HepG2 (cell line): ENCODE data around the gene SNX13. TPM values are rescaled to one million over a fixed set of nuclear protein-coding genes. Genes with fewer than 3 reads are reported as not detected.

ENCODE experiments used
- ATAC-seq: fragments of 200-7000 bp; cut with Tn5 transposase; 3 replicates; pipeline ENCODE4 v1.9.1; 2020; ENCODE audit warnings: mild to moderate bottlenecking, moderate library complexity
- BruUV-seq: library from RNA; stranded (reverse); fragments of 400-500 nt; replicated peaks from 2 replicates; lab custom pipeline; 2021; lab: Mats Ljungman, UMichigan
- CTCF ChIA-PET: fragments of 300-600 bp; formaldehyde crosslinking; extraction: SDS; loops from one replicate; lab custom pipeline; 2021; ENCODE audit warnings: low total read pairs, inconsistent platforms, low intra/inter-chr PET ratio; lab: Yijun Ruan, JAX
- POLR2A ChIA-PET: fragments of 350-600 bp; sonication (Branson Sonifier 250); formaldehyde crosslinking; loops from one replicate; lab custom pipeline; 2020; ENCODE audit warnings: antibody characterized with exemption, inconsistent platforms; lab: Yijun Ruan, JAX
- DNase-seq: peaks from one replicate; pipeline ENCODE4 v3.0.0-alpha.2; 2015; ENCODE audit warnings: low spot score
- FAIRE-seq: peaks from 3 replicates; lab custom pipeline; 2011; peaks lifted over from hg19 to GRCh38; lab: Jason Lieb, UNC
- H2AFZ ChIP-seq: one replicate; pipeline ENCODE4 v1.6.1; 2011; ENCODE audit warnings: low read length, inconsistent platforms
- H3K27ac ChIP-seq: fragments of 300-600 bp; 3 replicates; pipeline ENCODE4 v1.8.0; 2011; ENCODE audit warnings: mixed run types, mild to moderate bottlenecking, mixed read lengths, low read length, inconsistent platforms; ENCODE audit not compliant: insufficient read depth; ENCODE audit errors: extremely low read length
- H3K27me3 ChIP-seq, 2 experiments: fragments of 200-600 bp in 1 of 2; 2 replicates in 1 of 2; 3 replicates in 1 of 2; pipeline versions ENCODE4 v1.6.0 to v1.8.0; 2011; ENCODE audit warnings: low read length in 2 of 2, mild to moderate bottlenecking in 2 of 2, moderate library complexity in 2 of 2, inconsistent platforms in 1 of 2; ENCODE audit not compliant: insufficient read depth in 2 of 2, control insufficient read depth in 1 of 2
- H3K36me3 ChIP-seq, 2 experiments: fragments of 200-600 bp in 1 of 2; replicated peaks in 1 of 2; 2 replicates in 1 of 2; 3 replicates in 1 of 2; pipeline versions ENCODE4 v1.5.1 to v1.8.0; 2011; ENCODE audit warnings: low read length in 2 of 2, inconsistent platforms in 1 of 2; ENCODE audit not compliant: insufficient read depth in 2 of 2, control insufficient read depth in 1 of 2
- H3K4me1 ChIP-seq: 2 replicates; pipeline ENCODE4 v1.5.1; 2012; ENCODE audit warnings: low read length, inconsistent platforms; ENCODE audit not compliant: insufficient read depth
- H3K4me2 ChIP-seq: 2 replicates; pipeline ENCODE4 v1.6.0; 2011; ENCODE audit warnings: low read depth, low read length, inconsistent platforms
- H3K4me3 ChIP-seq, 3 experiments: fragments of 200-600 bp in 1 of 3; sonication (generic), shearing (Covaris generic) in 1 of 3; replicated peaks in 1 of 3; 2 replicates each; pipeline ENCODE4 v1.5.1; 2011 to 2016; ENCODE audit warnings: low read length in 3 of 3, inconsistent platforms in 2 of 3, low read depth in 2 of 3, mild to moderate bottlenecking in 2 of 3, control low read depth in 1 of 3, mixed read lengths in 1 of 3; ENCODE audit not compliant: insufficient read depth in 1 of 3
- H3K79me2 ChIP-seq: one replicate; pipeline ENCODE4 v1.6.1; 2011; ENCODE audit warnings: low read length, inconsistent platforms; ENCODE audit not compliant: insufficient read depth
- H3K9ac ChIP-seq: 2 replicates; pipeline ENCODE4 v1.6.0; 2011; ENCODE audit warnings: mild to moderate bottlenecking, low read depth, low read length, inconsistent platforms; ENCODE audit not compliant: insufficient read depth
- H3K9me3 ChIP-seq: 2 replicates; pipeline ENCODE4 v1.5.1; 2012; ENCODE audit warnings: mild to moderate bottlenecking, low read length
- H4K20me1 ChIP-seq: 2 replicates; pipeline ENCODE4 v1.6.0; 2011; ENCODE audit warnings: inconsistent platforms, mild to moderate bottlenecking, low read length, moderate library complexity; ENCODE audit not compliant: insufficient read depth
- FOSL2 ChIP-seq: sonication (generic); formaldehyde crosslinking; IDR thresholded peaks from 2 replicates; pipeline ENCODE4 v1.4.0; 2020; ENCODE audit warnings: missing genetic modification reagents
- MAFK ChIP-seq, 2 experiments: IDR thresholded peaks in 1 of 2; conservative IDR thresholded peaks in 1 of 2; 2 replicates each; pipeline ENCODE4 v1.6.1; 2011; ENCODE audit warnings: improper control_type of control experiment in 2 of 2, low read length in 2 of 2
- RFXAP ChIP-seq: sonication (generic); formaldehyde crosslinking; IDR thresholded peaks from 2 replicates; pipeline ENCODE4 v1.4.0; 2020; ENCODE audit warnings: missing genetic modification reagents, borderline replicate concordance
- U2AF1 ChIP-seq: fragments of 200-400 bp; formaldehyde crosslinking; optimal IDR thresholded peaks from 2 replicates; pipeline ENCODE3; 2017; ENCODE audit warnings: mild to moderate bottlenecking, low read depth, low read length
- ZC3H4 ChIP-seq: sonication (generic); formaldehyde crosslinking; IDR thresholded peaks from 2 replicates; pipeline ENCODE4 v1.4.0; 2020; ENCODE audit warnings: missing genetic modification reagents, borderline replicate concordance
- ZNF3 ChIP-seq: IDR thresholded peaks from 2 replicates; pipeline ENCODE4 v1.7.0; 2017; ENCODE audit warnings: inconsistent platforms
- ZNF317 ChIP-seq: sonication (generic); formaldehyde crosslinking; IDR thresholded peaks from 2 replicates; pipeline ENCODE4 v1.5.0; 2020; ENCODE audit warnings: mild to moderate bottlenecking, missing genetic modification reagents
- ZNF556 ChIP-seq: sonication (generic); formaldehyde crosslinking; IDR thresholded peaks from 2 replicates; pipeline ENCODE4 v1.4.0; 2020; ENCODE audit warnings: mild to moderate bottlenecking, missing genetic modification reagents, borderline replicate concordance
- WGBS: methylation state at CpG from one replicate; pipeline ENCODE4 v1.1.6; 2017; ENCODE audit warnings: low lambda C conversion rate; 5-methylcytosine and 5-hydroxymethylcytosine counted together
- in situ Hi-C: cut with HindIII; loops from 2 replicates; pipeline ENCODE4 v1.10.0; 2017; ENCODE audit warnings: low pct_unique_long_range_greater_than_20kb; ENCODE audit not compliant: extremely low pct_ligation_motif_present
- intact Hi-C: fragments of 100-400 bp; cut with micrococcal nuclease; formaldehyde crosslinking; loops from one replicate; pipeline ENCODE4 v1.10.0; 2022; ENCODE audit not compliant: unreplicated experiment
- polyA plus RNA-seq, 8 experiments: library from polyadenylated mRNA; depleted of rRNA in 3 of 8; stranded (reverse) in 7 of 8; unstranded in 1 of 8; fragments of >200 nt; fragmentation: Illumina TruSeq in 4 of 8; extraction: Trizol in 4 of 8; gene quantifications; 2 replicates each; pipeline versions ENCODE4 v1.2.1 to v1.2.3, GENCODE V29; 2011 to 2016; ENCODE audit warnings: low read depth in 4 of 8, missing spikeins in 1 of 8, mixed read lengths in 1 of 8; ENCODE audit not compliant: insufficient read depth in 1 of 8
- total RNA-seq, 5 experiments: library from RNA; depleted of rRNA; stranded (reverse); fragments of >200 nt; fragmentation: Illumina TruSeq; extraction: Trizol; gene quantifications; 2 replicates each; pipeline ENCODE4 v1.2.3, GENCODE V29; 2016; ENCODE audit warnings: low read depth in 1 of 5
- TF ChIP-seq, protein P1 (sequence below): sonication (generic); formaldehyde crosslinking; IDR thresholded peaks from 2 replicates; pipeline ENCODE4 v1.4.0; 2020; ENCODE audit warnings: missing genetic modification reagents, borderline replicate concordance
- TF ChIP-seq, protein P2 (sequence below): sonication (generic); formaldehyde crosslinking; IDR thresholded peaks from 2 replicates; pipeline ENCODE4 v1.4.0; 2020; ENCODE audit warnings: missing genetic modification reagents
- TF ChIP-seq, protein P3 (sequence below): IDR thresholded peaks from 2 replicates; pipeline ENCODE4 v1.6.1; 2016; ENCODE audit warnings: control low read depth

The SNX13 gene
- total and polyA plus RNA-seq, 2 of the 13 experiments (the other 11 are each of a cell fraction or from before 2014, with no cell fraction given), result 14.3 to 32.3 TPM

DNA sequence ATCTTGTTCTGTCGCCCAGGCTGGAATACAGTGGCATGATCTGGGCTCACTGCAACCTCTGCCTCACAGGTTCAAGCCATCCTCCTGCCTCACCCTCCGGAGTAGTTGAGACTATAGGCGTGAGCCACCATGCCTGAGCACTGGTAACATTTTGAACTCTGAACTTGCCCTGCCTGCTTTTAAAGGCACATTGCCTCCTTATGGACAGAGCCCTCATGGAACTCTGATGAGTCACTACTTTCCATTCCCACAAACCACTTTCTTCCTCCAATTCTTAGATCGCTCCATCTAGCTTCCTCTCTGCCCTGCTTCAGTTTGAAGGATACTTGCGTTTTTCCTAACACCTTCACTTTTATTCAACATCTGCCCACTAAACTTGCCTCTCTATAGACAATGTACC is 49.3 kb upstream of the SNX13 start:
- FAIRE-seq (no peak), DNase-seq (no peak), ATAC-seq (peak; percentile 67; the same call in 2 of the 3 replicates)
- Histone ChIP-seq H3K4me1 (peaks cover 6% of the 10 kb centered on the region; the same call in 1 of the 2 replicates), H3K79me2 (no peaks in the 10 kb centered on the region), H3K4me3 (no peak overlapping the region), H3K4me2 (no peak overlapping the region), H3K9ac (no peak overlapping the region), H3K27ac (no peak overlapping the region), H3K27me3 (no peaks in the 10 kb centered on the region; a peak in 1 of 5 replicates), H4K20me1 (no peaks in the 10 kb centered on the region), H2AFZ (no peak overlapping the region), H3K9me3 (no peaks in the 10 kb centered on the region), H3K36me3 (no peaks in the 10 kb centered on the region)
- POLR2A ChIA-PET, result no interaction called here
- in situ Hi-C loops, result no loop called here
- WGBS, result 43% methylated on average over 5 of the region's 5 CpGs
- BruUV-seq, result no TSS peak
- intact Hi-C loops, result no loop called here
- no peak for TF ChIP-seq RFXAP (CRISPR knock-in tag)
- no peak for TF ChIP-seq ZC3H4 (CRISPR knock-in tag)
- TF ChIP-seq U2AF1, result no peak
- peak; percentile 24; the same call in 1 of the 2 replicates for TF ChIP-seq FOSL2 (CRISPR knock-in tag)
- TF ChIP-seq, protein P1, sequence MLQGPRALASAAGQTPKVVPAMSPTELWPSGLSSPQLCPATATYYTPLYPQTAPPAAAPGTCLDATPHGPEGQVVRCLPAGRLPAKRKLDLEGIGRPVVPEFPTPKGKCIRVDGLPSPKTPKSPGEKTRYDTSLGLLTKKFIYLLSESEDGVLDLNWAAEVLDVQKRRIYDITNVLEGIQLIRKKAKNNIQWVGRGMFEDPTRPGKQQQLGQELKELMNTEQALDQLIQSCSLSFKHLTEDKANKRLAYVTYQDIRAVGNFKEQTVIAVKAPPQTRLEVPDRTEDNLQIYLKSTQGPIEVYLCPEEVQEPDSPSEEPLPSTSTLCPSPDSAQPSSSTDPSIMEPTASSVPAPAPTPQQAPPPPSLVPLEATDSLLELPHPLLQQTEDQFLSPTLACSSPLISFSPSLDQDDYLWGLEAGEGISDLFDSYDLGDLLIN (CRISPR knock-in tag), result no peak
- no peak for TF ChIP-seq MAFK (conservative IDR thresholded peaks at IDR 0.05 in 1 of 2, IDR thresholded peaks at IDR 0.05 in 1 of 2; ENCODE audit: low read length in 2 of 2)
- TF ChIP-seq ZNF317 (CRISPR knock-in tag), result no peak
- TF ChIP-seq ZNF3, result no peak
- CTCF ChIA-PET, result no interaction called here

GRCh38 chr7:17988858-17989257 is 48.6 kb upstream of the SNX13 start:
- no TSS peak for BruUV-seq
- TF ChIP-seq, protein P2, sequence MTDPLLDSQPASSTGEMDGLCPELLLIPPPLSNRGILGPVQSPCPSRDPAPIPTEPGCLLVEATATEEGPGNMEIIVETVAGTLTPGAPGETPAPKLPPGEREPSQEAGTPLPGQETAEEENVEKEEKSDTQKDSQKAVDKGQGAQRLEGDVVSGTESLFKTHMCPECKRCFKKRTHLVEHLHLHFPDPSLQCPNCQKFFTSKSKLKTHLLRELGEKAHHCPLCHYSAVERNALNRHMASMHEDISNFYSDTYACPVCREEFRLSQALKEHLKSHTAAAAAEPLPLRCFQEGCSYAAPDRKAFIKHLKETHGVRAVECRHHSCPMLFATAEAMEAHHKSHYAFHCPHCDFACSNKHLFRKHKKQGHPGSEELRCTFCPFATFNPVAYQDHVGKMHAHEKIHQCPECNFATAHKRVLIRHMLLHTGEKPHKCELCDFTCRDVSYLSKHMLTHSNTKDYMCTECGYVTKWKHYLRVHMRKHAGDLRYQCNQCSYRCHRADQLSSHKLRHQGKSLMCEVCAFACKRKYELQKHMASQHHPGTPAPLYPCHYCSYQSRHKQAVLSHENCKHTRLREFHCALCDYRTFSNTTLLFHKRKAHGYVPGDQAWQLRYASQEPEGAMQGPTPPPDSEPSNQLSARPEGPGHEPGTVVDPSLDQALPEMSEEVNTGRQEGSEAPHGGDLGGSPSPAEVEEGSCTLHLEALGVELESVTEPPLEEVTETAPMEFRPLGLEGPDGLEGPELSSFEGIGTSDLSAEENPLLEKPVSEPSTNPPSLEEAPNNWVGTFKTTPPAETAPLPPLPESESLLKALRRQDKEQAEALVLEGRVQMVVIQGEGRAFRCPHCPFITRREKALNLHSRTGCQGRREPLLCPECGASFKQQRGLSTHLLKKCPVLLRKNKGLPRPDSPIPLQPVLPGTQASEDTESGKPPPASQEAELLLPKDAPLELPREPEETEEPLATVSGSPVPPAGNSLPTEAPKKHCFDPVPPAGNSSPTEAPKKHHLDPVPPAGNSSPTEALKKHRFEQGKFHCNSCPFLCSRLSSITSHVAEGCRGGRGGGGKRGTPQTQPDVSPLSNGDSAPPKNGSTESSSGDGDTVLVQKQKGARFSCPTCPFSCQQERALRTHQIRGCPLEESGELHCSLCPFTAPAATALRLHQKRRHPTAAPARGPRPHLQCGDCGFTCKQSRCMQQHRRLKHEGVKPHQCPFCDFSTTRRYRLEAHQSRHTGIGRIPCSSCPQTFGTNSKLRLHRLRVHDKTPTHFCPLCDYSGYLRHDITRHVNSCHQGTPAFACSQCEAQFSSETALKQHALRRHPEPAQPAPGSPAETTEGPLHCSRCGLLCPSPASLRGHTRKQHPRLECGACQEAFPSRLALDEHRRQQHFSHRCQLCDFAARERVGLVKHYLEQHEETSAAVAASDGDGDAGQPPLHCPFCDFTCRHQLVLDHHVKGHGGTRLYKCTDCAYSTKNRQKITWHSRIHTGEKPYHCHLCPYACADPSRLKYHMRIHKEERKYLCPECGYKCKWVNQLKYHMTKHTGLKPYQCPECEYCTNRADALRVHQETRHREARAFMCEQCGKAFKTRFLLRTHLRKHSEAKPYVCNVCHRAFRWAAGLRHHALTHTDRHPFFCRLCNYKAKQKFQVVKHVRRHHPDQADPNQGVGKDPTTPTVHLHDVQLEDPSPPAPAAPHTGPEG (CRISPR knock-in tag), result no peak
- TF ChIP-seq ZNF556 (CRISPR knock-in tag), result no peak
- TF ChIP-seq, protein P3, sequence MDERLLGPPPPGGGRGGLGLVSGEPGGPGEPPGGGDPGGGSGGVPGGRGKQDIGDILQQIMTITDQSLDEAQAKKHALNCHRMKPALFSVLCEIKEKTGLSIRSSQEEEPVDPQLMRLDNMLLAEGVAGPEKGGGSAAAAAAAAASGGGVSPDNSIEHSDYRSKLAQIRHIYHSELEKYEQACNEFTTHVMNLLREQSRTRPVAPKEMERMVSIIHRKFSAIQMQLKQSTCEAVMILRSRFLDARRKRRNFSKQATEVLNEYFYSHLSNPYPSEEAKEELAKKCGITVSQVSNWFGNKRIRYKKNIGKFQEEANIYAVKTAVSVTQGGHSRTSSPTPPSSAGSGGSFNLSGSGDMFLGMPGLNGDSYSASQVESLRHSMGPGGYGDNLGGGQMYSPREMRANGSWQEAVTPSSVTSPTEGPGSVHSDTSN (CRISPR knock-in tag), result no peak

More at GRCh38 chr7:17988858-17989257, 48.6 kb upstream of the SNX13 start:
- DNase-seq (no peak), FAIRE-seq (no peak), ATAC-seq (no peak)
- no peaks in the 10 kb centered on the region for H3K36me3 ChIP-seq
- no peak overlapping the region for H3K9ac ChIP-seq
- no peak overlapping the region for H3K4me3 ChIP-seq
- WGBS, result 64% methylated on average over 6 of the region's 6 CpGs
- H2AFZ ChIP-seq, result no peak overlapping the region
- H3K4me2 ChIP-seq, result no peak overlapping the region
- ChIA-PET POLR2A (no interaction called here), CTCF (no interaction called here)
- in situ Hi-C loops (no loop called here), intact Hi-C loops (no loop called here)
- no peaks in the 10 kb centered on the region for H3K9me3 ChIP-seq
- peaks cover 6% of the 10 kb centered on the region; the same call in 1 of the 2 replicates for H3K4me1 ChIP-seq
- H3K27me3 ChIP-seq, result no peaks in the 10 kb centered on the region; a peak in 1 of 5 replicates
- no peaks in the 10 kb centered on the region for H4K20me1 ChIP-seq
- no peaks in the 10 kb centered on the region for H3K79me2 ChIP-seq
- H3K27ac ChIP-seq, result no peak overlapping the region
